ENCODE results near the gene WWOX.

The WWOX gene

DNA sequence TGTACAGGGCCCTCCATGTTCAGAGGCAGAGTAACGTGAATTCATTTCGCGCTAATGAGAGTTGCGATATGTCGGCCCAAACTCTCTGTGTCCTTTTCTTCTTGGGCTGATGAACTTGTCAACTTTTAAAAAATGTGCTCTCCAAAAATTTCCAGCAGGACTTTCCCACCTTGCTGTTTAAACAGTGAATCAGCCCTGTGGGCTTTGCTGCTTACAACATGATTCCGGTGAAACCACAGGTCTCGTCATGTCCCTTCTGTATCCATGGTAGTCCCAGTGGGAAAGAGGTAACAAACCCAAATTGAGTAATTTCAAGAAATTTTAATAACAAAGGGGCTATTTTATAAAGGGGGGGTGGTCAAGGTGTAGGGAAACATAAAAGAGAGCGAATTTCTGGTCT lies 888.2 kb downstream of the WWOX start:
- no peak overlapping the region for H3K27ac ChIP-seq
- no peak for TF ChIP-seq CTCF (IDR thresholded peaks at IDR 0.05)
- no peak for DNase-seq (ENCODE audit: low spot score)
- H3K4me3 ChIP-seq = no peak overlapping the region

DNA sequence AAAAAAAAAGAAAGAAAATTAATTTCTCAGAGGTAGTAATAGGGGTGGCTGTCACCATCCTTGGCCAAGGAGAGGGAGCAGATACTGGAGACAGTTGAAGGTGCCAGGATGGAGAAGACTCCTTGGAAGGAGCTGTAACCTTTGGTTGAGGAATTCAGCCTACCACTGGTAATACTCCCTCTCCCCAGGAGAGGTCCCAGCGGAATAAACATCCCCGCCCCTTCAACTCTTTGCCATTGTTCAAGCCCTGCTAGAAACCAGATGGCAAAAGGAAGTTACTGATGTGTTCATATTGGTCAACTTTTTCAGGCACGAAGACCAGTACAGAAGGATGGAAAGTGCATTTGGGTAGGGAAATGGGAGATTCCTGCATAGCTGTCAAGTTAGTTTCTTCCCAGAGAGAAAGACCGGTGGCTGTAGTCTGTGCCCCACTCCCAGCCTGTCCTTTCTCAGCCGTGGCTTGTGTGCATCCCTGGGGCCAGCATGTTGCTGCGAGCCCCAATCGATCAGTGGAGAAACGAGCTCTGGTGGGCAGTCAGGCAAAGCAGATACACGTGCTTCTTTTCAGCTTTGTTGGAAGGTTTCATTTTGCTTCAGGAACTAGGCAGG lies 889.0 kb downstream of the WWOX start:
- TF ChIP-seq CTCF (IDR thresholded peaks at IDR 0.05) = no peak
- Histone ChIP-seq H3K27ac (no peak overlapping the region), H3K4me3 (no peak overlapping the region)
- DNase-seq (ENCODE audit: low spot score) = no peak

DNA sequence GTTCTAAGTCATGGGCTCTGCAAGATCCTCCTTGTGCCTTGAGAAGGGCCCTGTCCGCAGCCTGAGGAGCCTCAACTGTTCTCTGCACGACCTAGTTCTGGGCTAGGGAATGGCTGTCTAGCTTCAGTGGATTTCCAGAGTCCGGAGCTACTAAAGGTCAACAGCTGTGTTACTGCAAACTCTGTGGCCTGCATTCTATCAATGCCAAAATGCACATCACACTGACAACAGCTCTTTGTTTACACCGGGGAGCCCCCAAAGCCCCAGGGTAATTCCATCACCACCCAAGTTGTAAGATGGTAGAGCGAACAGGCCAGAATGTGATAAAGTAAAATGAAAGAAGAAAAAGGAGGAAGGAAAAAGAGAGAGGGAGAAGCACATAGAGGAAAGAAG lies 890.9 kb downstream of the WWOX start:
- Histone ChIP-seq H3K27ac (no peak overlapping the region), H3K4me3 (no peak overlapping the region)
- no peak for TF ChIP-seq CTCF (IDR thresholded peaks at IDR 0.05)
- DNase-seq (ENCODE audit: low spot score) = no peak

GRCh38 chr16:78992001-78992400 lies 892.5 kb downstream of the WWOX start:
- no peak for TF ChIP-seq CTCF (IDR thresholded peaks at IDR 0.05)
- no peak for DNase-seq (ENCODE audit: low spot score)
- Histone ChIP-seq H3K4me3 (no peak overlapping the region), H3K27ac (no peak overlapping the region)

- no peak overlapping the region for H3K27ac ChIP-seq
- DNase-seq (ENCODE audit: low spot score) = no peak
- no peak overlapping the region for H3K4me3 ChIP-seq
- no peak for TF ChIP-seq CTCF (IDR thresholded peaks at IDR 0.05)
Measured at GRCh38 chr16:78993346-78993745, 893.9 kb downstream of the WWOX start.

DNA sequence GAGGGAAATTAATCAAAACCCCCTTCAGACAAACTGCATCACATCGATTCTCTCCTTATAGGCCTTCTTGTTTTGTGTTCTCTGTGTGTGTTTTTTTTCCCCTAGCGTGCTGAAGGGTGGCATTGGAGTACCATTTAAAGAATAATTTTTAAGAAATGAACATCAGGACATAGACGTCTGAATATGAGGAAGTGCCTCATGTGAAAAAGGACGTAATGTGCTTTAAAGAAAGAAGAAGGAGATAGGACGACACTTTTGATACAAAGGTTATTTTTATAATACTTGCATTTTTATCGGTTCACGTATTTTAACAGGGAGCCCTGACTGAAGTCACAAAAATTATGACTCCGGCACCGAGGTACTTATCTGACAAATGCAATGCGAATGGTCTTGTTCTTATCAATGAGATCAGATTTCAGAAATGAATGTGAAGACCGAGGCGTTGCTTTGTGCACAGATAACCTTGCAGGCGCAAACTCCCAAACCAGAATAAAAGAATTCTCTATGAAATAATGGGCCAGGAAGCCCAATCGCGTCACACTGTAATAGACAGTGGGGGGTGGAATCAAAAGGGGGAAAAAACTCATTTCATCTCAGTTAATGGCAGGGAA lies 894.8 kb downstream of the WWOX start:
- H3K27ac ChIP-seq = no peak overlapping the region
- H3K4me3 ChIP-seq = no peak overlapping the region
- TF ChIP-seq CTCF (IDR thresholded peaks at IDR 0.05) = no peak
- no peak for DNase-seq (ENCODE audit: low spot score)

GRCh38 chr16:78995441-78995840 lies 896.0 kb downstream of the WWOX start:
- no peak for DNase-seq (ENCODE audit: low spot score)
- no peak overlapping the region for H3K4me3 ChIP-seq
- no peak overlapping the region for H3K27ac ChIP-seq
- TF ChIP-seq CTCF (IDR thresholded peaks at IDR 0.05) = no peak

Data from coronary artery (tissue), 2 donors.